ENCODE data around the gene STAT2. TPM values are rescaled to one million over a fixed set of nuclear protein-coding genes. Genes with fewer than 3 reads are reported as not detected.

Gene STAT2
- total RNA-seq, 3 donors from 2014 or later (not counting 1 experiment from before 2014, with no cell fraction given), result 140 to 157 (median 143) TPM

DNA sequence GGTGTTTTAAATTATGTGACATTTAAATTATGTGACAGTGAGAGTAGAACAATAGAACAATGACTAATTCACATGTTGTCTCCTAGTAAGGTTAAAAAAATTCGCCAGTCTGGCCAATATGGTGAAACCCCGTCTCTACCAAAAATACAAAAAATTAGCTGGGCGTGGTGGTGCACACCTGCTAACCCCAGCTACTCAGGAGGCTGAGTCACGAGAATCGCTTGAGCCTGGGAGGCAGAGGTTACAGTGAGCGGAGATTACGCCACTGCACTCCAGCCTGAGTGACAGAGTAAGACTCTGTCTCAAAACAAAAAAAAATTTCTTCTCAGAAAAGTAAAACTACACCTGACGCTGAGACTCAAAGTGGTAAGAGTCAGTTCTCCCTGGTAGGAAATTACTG is 62.5 kb downstream of the STAT2 start:
- Mint-ChIP-seq H3K4me3 (peak overlapping the region; percentile 21), H3K27ac (peak overlapping the region in 1 of 2 donors; percentile 98), H3K27me3 (ENCODE audit: low read depth in 2 of 2) (no peaks in the 10 kb centered on the region), H3K36me3 (no peaks in the 10 kb centered on the region), H3K9me3 (no peaks in the 10 kb centered on the region), H3K4me1 (peaks cover 55 to 61% of the 10 kb centered on the region in 2 donors)
- WGBS (ENCODE audit: insufficient coverage), result 95% methylated on average over 8 of the region's 8 CpGs
- TF ChIP-seq, protein P1, sequence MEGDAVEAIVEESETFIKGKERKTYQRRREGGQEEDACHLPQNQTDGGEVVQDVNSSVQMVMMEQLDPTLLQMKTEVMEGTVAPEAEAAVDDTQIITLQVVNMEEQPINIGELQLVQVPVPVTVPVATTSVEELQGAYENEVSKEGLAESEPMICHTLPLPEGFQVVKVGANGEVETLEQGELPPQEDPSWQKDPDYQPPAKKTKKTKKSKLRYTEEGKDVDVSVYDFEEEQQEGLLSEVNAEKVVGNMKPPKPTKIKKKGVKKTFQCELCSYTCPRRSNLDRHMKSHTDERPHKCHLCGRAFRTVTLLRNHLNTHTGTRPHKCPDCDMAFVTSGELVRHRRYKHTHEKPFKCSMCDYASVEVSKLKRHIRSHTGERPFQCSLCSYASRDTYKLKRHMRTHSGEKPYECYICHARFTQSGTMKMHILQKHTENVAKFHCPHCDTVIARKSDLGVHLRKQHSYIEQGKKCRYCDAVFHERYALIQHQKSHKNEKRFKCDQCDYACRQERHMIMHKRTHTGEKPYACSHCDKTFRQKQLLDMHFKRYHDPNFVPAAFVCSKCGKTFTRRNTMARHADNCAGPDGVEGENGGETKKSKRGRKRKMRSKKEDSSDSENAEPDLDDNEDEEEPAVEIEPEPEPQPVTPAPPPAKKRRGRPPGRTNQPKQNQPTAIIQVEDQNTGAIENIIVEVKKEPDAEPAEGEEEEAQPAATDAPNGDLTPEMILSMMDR (IDR thresholded peaks at IDR 0.05), result no peak
- H3K4me3 ChIP-seq (ENCODE audit: low read length), result no peak overlapping the region
- ATAC-seq (no peak), DNase-seq (no peak)
- H3K4me1 ChIP-seq (ENCODE audit: control insufficient read depth, insufficient read depth, low read length), result peaks cover 34% of the 10 kb centered on the region
- intact Hi-C loops (cut with micrococcal nuclease), result no loop called here
- no peaks in the 10 kb centered on the region for H3K9me3 ChIP-seq (ENCODE audit: control insufficient read depth, insufficient read depth, low read length)
- no peak overlapping the region for H3K27ac ChIP-seq (ENCODE audit: low read length)
- H3K27me3 ChIP-seq (ENCODE audit: control insufficient read depth, insufficient read depth, low read length), result no peaks in the 10 kb centered on the region
- H3K36me3 ChIP-seq (ENCODE audit: control insufficient read depth, insufficient read depth, low read length), result peaks cover 5% of the 10 kb centered on the region

DNA sequence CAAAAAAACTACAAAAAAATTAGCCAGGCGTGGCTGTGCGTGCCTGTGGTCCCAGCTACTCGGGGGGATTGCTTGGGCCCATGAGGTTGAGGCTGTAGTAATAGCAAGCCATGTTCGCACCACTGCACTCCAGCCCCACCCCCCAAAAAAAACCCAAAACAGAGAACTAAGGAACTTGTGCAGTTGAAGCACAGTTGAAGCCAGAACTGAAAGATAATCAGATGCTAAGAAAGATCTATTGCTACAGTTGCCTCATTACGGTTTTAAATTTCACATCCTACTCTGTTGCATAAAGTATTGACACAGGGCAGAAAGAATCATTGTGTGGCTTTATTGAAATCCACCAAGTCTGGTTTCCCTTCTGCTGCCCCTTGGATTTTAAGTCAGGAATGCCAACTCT is 63.6 kb downstream of the STAT2 start:
- Histone ChIP-seq H3K36me3 (ENCODE audit: control insufficient read depth, insufficient read depth, low read length) (peaks cover 11% of the 10 kb centered on the region), H3K9me3 (ENCODE audit: control insufficient read depth, insufficient read depth, low read length) (no peaks in the 10 kb centered on the region), H3K27me3 (ENCODE audit: control insufficient read depth, insufficient read depth, low read length) (no peaks in the 10 kb centered on the region), H3K4me1 (ENCODE audit: control insufficient read depth, insufficient read depth, low read length) (peaks cover 30% of the 10 kb centered on the region), H3K27ac (ENCODE audit: low read length) (no peak overlapping the region), H3K4me3 (ENCODE audit: low read length) (no peak overlapping the region)
- TF ChIP-seq, protein P1 (IDR thresholded peaks at IDR 0.05), result no peak
- intact Hi-C loops (cut with micrococcal nuclease), result no loop called here
- Mint-ChIP-seq H3K4me3 (no peak overlapping the region), H3K36me3 (no peaks in the 10 kb centered on the region), H3K27me3 (ENCODE audit: low read depth in 2 of 2) (no peaks in the 10 kb centered on the region), H3K9me3 (no peaks in the 10 kb centered on the region), H3K4me1 (peaks cover 49 to 56% of the 10 kb centered on the region in 2 donors), H3K27ac (peak overlapping the region in 1 of 2 donors; percentile 98)
- WGBS (ENCODE audit: insufficient coverage), result 81% methylated on average over 5 of the region's 5 CpGs
- ATAC-seq, result no peak
- no peak for DNase-seq

DNA sequence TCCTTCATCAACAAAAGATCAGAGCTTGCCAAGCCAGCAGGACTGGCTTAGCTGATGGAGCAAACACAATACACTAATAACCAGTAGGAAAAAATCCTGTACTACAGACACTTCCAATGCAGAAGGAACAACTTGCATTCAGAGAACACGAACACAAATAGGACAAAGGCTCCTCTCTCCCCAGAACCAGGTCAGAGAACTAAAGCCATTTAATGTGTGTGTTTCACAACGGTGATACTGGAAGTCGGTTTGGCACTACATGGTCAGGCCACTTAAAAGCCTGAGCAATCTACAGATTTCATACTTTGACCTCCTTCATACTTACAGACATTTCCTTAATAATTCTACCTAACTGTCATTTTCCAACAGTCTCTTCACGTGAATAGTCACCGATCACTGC is 66.1 kb downstream of the STAT2 start:
- peaks cover 17% of the 10 kb centered on the region for H3K36me3 ChIP-seq (ENCODE audit: control insufficient read depth, insufficient read depth, low read length)
- no peaks in the 10 kb centered on the region for H3K9me3 Mint-ChIP-seq
- no peaks in the 10 kb centered on the region for H3K27me3 Mint-ChIP-seq (ENCODE audit: low read depth in 2 of 2)
- ATAC-seq, result no peak
- TF ChIP-seq, protein P1 (IDR thresholded peaks at IDR 0.05), result no peak
- no peak for DNase-seq
- H3K27ac ChIP-seq (ENCODE audit: low read length), result no peak overlapping the region
- H3K4me3 Mint-ChIP-seq, result no peak overlapping the region
- intact Hi-C loops (cut with micrococcal nuclease), result no loop called here
- peaks cover 11% of the 10 kb centered on the region for H3K4me1 ChIP-seq (ENCODE audit: control insufficient read depth, insufficient read depth, low read length)
- H3K36me3 Mint-ChIP-seq, result no peaks in the 10 kb centered on the region
- WGBS (ENCODE audit: insufficient coverage), result 89% methylated on average over 5 of the region's 5 CpGs
- H3K27ac Mint-ChIP-seq, result no peak overlapping the region
- peaks cover 32 to 39% of the 10 kb centered on the region in 2 donors for H3K4me1 Mint-ChIP-seq
- no peaks in the 10 kb centered on the region for H3K9me3 ChIP-seq (ENCODE audit: control insufficient read depth, insufficient read depth, low read length)
- H3K27me3 ChIP-seq (ENCODE audit: control insufficient read depth, insufficient read depth, low read length), result no peaks in the 10 kb centered on the region
- H3K4me3 ChIP-seq (ENCODE audit: low read length), result no peak overlapping the region

Other genes starting within 250 kb of the STAT2 start
- 1,000 to 10,000 TPM; 2,342 to 3,083 (median 3,009) TPM for gene RPL41, start 243.5 kb downstream of the STAT2 start, total RNA-seq
- 10 to 100 TPM; 12.0 to 24.3 (median 16.2) TPM for gene ZC3H10, start 241.8 kb downstream of the STAT2 start, total RNA-seq
- gene ESYT1, start 231.8 kb downstream of the STAT2 start, total RNA-seq, result 100 to 1,000 TPM; 198 to 215 (median 199) TPM
- 1 to 10 TPM; 6.7 to 8.9 (median 7.4) TPM for gene MYL6B, start 207.5 kb downstream of the STAT2 start, total RNA-seq
- gene MYL6, start 201.7 kb downstream of the STAT2 start, total RNA-seq, result 1,000 to 10,000 TPM in 2 of 3 donors, 100 to 1,000 TPM in 1; 881 to 1,204 (median 1,015) TPM
- 100 to 1,000 TPM; 205 to 232 (median 210) TPM for gene SMARCC2, start 170.6 kb downstream of the STAT2 start, total RNA-seq
- gene RNF41, start 138.2 kb downstream of the STAT2 start, total RNA-seq, result 10 to 100 TPM; 32.3 to 44.5 (median 38.6) TPM
- gene NABP2, start 135.8 kb downstream of the STAT2 start, total RNA-seq, result 10 to 100 TPM; 21.6 to 23.4 (median 22.6) TPM
- gene SLC39A5, start 130.1 kb downstream of the STAT2 start, total RNA-seq, result 1 to 10 TPM in 1 of 3 donors, under 1 TPM in 2; 0.70 to 1.4 (median 0.71) TPM
- gene ANKRD52, start 101.7 kb downstream of the STAT2 start, total RNA-seq, result 10 to 100 TPM; 34.1 to 52.2 (median 51.4) TPM
- 10 to 100 TPM; 27.2 to 37.9 (median 30.2) TPM for gene COQ10A, start 93.2 kb downstream of the STAT2 start, total RNA-seq
- gene CS, start 59.8 kb downstream of the STAT2 start, total RNA-seq, result 100 to 1,000 TPM; 185 to 190 (median 188) TPM
- gene CNPY2, start 44.1 kb downstream of the STAT2 start, total RNA-seq, result 10 to 100 TPM; 50.4 to 64.3 (median 60.8) TPM
- gene PAN2, start 26.1 kb downstream of the STAT2 start, total RNA-seq, result 100 to 1,000 TPM in 1 of 3 donors, 10 to 100 TPM in 2; 86.2 to 117 (median 95.7) TPM
- 1 to 10 TPM; 1.8 to 2.7 (median 2.2) TPM for gene IL23A, start 21.2 kb downstream of the STAT2 start, total RNA-seq
- gene APOF, start 2.8 kb upstream of the STAT2 start, total RNA-seq, result not detected
- 10 to 100 TPM; 11.1 to 12.3 (median 11.7) TPM for gene TIMELESS, start 89.3 kb upstream of the STAT2 start, total RNA-seq
- gene MIP, start 94.5 kb upstream of the STAT2 start, total RNA-seq, result not detected
- gene SPRYD4, start 108.5 kb upstream of the STAT2 start, total RNA-seq, result 1 to 10 TPM; 5.6 to 6.2 (median 5.6) TPM
- 1 to 10 TPM; 1.2 to 1.6 (median 1.6) TPM for gene GLS2, start 128.1 kb upstream of the STAT2 start, total RNA-seq
- gene RBMS2, start 161.7 kb upstream of the STAT2 start, total RNA-seq, result 10 to 100 TPM; 10.8 to 16.5 (median 15.6) TPM

Data from natural killer cell (primary cell).